HG03571 (cell line): ENCODE results near the gene EPC2.
"Not testable (repeated sequence)": the region's sequence is repeated elsewhere in the genome, so short reads cannot be mapped to it uniquely, and the experiment has no call there.

ENCODE experiments used
- ATAC-seq: cut with Tn5 transposase; IDR thresholded peaks from one replicate; pipeline ENCODE4 v1.9.1; 2021; ENCODE audit not compliant: unreplicated experiment

The EPC2 gene

GRCh38 chr2:148719941-148720436 is 75.4 kb downstream of the EPC2 start:
- ATAC-seq: no peak

GRCh38 chr2:148720501-148721001 is 76.0 kb downstream of the EPC2 start:
- no peak for ATAC-seq

DNA sequence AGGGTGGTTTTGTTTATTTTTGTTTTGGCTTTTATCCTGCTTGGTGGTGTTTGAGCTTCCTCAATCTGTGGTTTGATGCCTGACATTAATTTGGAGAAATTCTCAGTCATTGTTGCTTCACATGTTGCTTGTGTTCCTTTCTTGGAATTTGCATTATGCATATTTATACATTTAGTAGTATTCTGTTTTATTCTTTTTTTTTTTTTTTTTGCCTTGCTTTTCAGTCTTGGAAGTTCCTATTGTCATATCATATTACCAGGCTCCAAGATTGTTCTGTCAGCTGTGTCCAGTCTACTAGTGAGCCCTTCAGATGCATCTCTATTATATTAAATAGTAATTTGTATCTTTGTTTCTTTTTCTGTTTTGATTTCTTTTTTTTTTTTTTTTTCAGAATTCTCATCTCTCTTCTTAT is 77.0 kb downstream of the EPC2 start:
- no peak for ATAC-seq

DNA sequence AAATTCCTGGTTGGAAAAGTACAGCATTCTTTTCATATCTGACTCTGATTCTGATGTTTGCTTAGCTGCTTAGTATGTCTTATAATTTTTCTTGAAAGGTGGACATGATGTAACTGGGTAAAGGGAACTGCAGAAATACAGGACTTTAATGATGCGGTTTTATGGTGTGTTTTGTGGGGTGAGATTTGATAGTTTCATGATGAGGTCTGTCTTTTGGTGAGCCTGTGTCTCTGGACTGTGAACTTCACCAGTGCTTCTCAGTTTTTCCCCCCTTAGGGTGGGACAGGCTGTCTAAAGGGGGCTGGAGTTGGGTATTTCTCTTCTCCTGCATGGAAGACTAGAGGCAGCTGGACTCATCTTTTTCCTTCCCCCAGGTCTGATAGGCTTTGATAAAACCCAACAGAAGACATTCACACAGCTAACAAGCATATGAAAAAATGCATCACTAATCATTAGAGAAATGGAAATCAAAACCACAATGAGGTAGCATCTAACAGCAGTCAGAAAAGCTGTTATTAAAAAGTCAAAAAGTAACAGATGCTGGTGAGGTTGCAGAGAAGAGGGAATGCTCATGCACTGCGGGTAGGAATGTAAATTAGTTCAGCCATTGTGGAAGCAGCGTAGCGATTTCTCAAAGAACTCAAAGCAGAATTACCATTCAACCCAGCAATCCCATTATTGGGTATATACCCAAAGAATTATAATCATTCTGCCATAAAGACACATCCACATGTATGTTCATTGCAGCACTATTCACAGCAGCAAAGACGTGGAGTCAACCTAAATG is 77.6 kb downstream of the EPC2 start:
- ATAC-seq: no peak

DNA sequence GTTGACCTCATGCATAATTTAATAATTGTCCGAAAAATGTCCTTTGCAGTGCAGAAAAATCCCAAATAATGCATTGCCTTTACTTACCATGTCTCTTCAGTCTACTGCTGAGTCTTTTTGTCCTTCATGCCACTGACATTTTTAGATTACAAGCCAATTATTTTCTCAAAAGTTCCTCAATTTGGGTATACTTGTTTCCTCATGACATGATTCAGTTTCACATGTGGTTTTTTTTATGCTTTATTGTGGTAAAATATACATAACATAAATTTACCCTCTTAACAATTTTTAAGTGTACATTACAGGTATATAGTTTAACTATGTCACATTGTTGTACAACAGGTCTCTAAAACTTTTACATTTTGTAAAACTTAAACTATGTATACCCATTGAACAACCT is 81.0 kb downstream of the EPC2 start:
- ATAC-seq: no peak

GRCh38 chr2:148726228-148726627 is 81.7 kb downstream of the EPC2 start:
- peak; percentile 49 for ATAC-seq

DNA sequence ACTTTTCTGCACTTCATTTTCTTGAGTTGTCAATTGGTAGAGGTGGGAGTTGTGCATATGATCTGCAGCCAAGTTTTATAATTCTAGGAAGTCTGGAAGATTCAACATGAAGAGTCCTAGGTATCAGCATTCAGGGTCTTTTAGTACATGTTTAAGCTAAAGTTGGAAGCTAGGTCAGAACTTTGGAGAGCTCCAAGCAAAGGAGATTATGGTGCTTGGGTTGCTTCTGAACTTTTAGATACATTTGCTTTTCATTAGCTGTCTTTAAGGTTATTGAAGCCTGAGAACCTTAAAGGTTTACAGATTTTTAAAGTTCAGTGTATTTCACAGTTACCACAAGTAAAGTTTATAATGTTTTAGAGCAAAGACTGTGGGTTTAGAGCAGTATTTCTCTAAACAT is 85.5 kb downstream of the EPC2 start:
- ATAC-seq: no peak

DNA sequence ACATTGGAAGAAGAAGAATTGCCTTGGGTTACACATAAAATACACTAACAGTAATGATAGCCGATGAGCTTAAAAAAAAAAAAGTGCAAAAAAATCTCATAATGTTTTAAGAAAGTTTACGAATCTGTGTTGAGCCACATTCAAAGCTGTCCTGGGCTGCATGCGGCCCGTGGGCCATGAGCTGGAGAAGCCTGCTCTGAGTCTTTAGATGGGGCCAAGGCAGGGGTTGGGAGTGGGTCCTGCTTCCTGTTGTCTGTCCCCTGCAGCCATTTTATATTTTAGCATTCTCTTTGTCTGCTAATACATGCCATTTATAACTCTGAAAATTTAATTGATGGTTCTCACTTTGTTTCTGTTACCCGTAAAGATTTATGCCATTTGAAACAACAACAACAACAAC is 93.2 kb downstream of the EPC2 start:
- ATAC-seq: no peak

- no peak for ATAC-seq
Measured at GRCh38 chr2:148739454-148740105, 95.0 kb downstream of the EPC2 start.

GRCh38 chr2:148742373-148742772 is 97.8 kb downstream of the EPC2 start:
- no peak for ATAC-seq

GRCh38 chr2:148745151-148745851 is 100.8 kb downstream of the EPC2 start:
- ATAC-seq: no peak

DNA sequence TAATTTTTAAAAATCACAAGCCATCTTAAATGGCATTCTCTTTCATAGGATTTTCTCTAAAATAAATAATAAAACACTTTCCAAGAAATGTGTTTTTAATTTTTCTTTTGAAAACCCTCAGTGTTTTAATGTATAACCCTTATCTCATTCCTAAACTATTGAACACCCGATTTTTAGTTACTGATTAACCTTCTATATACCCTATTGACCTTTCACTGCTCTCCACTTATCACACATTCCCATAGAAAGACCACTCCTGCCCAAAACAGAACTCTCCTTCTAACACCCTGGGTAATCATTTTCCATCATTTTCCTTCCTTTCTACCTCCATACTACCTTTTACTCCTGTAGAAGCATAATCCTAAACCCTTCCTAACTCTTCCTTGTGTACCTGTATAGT is 102.4 kb downstream of the EPC2 start:
- ATAC-seq: no peak

- no peak for ATAC-seq
Measured at GRCh38 chr2:148751907-148752306, 107.4 kb downstream of the EPC2 start.

GRCh38 chr2:148752977-148753376 is 108.4 kb downstream of the EPC2 start:
- no peak for ATAC-seq

GRCh38 chr2:148754864-148755263 is 110.3 kb downstream of the EPC2 start:
- ATAC-seq: no peak

- ATAC-seq: no peak
Measured at GRCh38 chr2:148756292-148756975, 111.9 kb downstream of the EPC2 start.

DNA sequence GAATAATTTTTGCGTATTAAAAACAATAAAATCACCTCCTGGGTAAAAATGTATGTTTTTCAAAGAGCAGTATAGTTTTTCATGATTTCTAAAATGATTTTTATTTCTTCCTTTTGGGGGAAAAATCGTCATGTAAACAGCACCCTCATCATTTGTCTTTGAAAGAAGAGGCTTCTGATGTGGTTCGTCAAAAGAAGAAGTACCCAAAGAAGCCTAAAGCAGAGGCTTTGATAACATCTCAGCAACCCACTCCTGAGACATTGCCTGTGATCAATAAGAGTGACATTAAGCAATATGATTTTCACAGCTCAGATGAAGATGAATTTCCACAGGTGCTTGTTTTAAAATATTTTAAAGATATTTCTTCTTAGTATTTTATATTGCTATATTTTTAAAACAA is 120.3 kb downstream of the EPC2 start:
- ATAC-seq: no peak

- ATAC-seq: no peak
Measured at GRCh38 chr2:148770047-148770446, 125.5 kb downstream of the EPC2 start.

DNA sequence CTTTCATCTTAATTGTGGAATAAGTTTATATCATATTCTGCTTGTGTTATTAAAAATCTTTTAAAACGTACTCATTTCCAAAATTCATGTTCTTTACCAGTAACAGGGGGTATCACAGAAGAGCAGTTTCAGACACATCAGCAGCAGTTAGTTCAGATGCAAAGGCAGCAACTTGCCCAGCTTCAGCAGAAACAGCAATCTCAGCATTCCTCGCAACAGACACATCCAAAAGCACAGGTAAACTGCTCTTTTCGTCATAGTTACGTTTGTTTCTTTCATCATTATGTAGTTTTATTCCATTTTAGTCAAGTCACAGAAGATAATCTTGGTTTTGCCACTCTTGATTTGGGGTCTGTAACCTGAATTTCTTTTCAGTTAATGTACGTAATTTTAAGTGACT is 137.0 kb downstream of the EPC2 start:
- no peak for ATAC-seq

DNA sequence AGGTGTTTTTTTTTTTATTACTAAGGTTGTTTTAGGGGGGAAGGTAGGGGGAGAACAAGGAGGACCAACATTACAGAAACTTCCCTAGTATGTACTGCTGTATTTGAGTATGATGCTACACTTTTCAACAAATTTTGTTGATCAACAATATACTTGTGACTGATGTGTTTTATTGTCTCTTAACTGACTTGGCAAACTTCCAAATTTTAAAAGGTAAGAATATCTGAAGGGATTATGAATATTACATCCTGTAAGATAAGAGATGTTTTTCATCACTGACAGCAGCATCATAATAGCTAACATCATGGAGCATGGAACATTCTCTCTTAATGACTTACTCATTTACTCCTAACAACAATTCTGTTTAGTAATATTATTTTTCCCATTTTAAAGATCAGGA is 144.5 kb downstream of the EPC2 start:
- ATAC-seq: no peak

DNA sequence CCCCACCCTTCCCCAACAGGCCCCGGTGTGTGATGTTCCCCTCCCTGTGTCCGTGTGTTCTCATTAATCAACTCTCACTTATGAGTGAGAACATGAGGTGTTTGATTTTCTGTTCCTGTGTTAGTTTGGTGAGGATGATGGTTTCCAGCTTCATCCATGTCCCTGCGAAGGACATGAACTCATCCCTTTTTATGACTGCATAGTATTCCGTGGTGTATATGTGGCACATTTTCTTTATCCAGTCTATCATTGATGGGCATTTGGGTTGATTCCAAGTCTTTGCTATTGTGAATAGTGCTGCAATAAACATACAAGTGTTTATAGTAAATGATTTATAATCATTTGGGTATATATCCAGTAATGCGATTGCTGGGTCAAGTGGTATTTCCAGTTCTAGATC is 145.6 kb downstream of the EPC2 start:
- not testable (repeated sequence) for ATAC-seq
